ENCODE measurements around the gene VSTM1. TPM values are rescaled to one million over a fixed set of nuclear protein-coding genes. Genes with fewer than 3 reads are reported as not detected.

Gene VSTM1
- total and polyA plus RNA-seq, 2 of the 8 experiments (the other 6 are each of a cell fraction or from before 2014, with no cell fraction given): 0.12 to 0.65 TPM

DNA sequence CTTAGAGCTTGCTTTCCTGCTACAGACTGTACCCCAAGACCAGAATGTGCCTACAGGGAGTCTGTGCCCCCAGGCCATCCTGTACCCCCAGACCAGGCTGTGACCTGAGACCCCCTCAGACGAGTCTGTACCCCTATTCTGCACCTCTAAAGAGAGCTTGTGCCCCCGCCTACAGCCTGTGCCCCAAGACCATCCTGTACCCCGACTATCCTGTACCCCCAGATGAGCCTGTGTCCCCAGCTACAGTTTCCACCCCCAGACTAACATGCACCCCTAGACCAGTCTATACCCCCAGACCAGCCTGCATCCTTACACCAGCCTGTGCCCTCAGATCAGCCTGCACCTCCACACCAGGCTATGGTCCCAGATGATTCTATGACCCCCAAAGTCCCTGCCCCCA lies 70.2 kb downstream of the VSTM1 start:
- DNase-seq (ENCODE audit: low read depth in 1 of 2, low spot score in 2 of 2) (no peak), FAIRE-seq (no peak)
- H3K4ac ChIP-seq (replicated peaks; ENCODE audit: insufficient read length, low read depth, low read length): no peak overlapping the region
- H2AFZ ChIP-seq (ENCODE audit: low read length): no peak overlapping the region
- H3K23ac ChIP-seq (ENCODE audit: insufficient read length): no peak overlapping the region
- H2BK5ac ChIP-seq (ENCODE audit: low read depth, low read length): no peak overlapping the region
- no peak overlapping the region for H2BK15ac ChIP-seq (ENCODE audit: low read length)
- POLR2A ChIA-PET (ENCODE audit: partially characterized antibody): interaction anchor here (0.8 to 4.0 kb wide), 15 partner anchors 8 to 79 kb away, joined by 3 to 21 read pairs (median 4); no protein-coding TSS in a partner anchor
- H3K23me2 ChIP-seq (ENCODE audit: low read depth, low read length): peaks cover 7% of the 10 kb centered on the region; the same call in 1 of the 2 replicates
- H3K36me3 ChIP-seq (ENCODE audit: control insufficient read depth in 2 of 4, insufficient read depth in 4 of 4, low read length in 3 of 4): no peaks in the 10 kb centered on the region
- no peak overlapping the region for H2AK5ac ChIP-seq (ENCODE audit: low read depth, low read length)
- H3K18ac ChIP-seq (ENCODE audit: extremely low read depth, low read length): no peak overlapping the region
- H2BK12ac ChIP-seq (ENCODE audit: low read depth, low read length): no peak overlapping the region
- no peak overlapping the region for H3K14ac ChIP-seq (ENCODE audit: insufficient read length)
- peaks cover 2 to 44% (median 32%) of the 10 kb centered on the region in 4 experiments for H3K27me3 ChIP-seq (replicated peaks in 1 of 4; ENCODE audit: control insufficient read depth in 3 of 4, extremely low read depth in 1 of 4, insufficient read depth in 3 of 4, low read length in 3 of 4)
- no peaks in the 10 kb centered on the region for H4K20me1 ChIP-seq (replicated peaks in 1 of 2; ENCODE audit: control insufficient read depth in 1 of 2, insufficient read depth in 2 of 2, low read length in 2 of 2)
- no peaks in the 10 kb centered on the region for H3K79me1 ChIP-seq (ENCODE audit: low read depth, low read length)
- H3K4me2 ChIP-seq (ENCODE audit: insufficient read depth in 1 of 2, low read depth in 2 of 2, low read length in 2 of 2): no peak overlapping the region
- CTCF ChIA-PET (ENCODE audit: partially characterized antibody): interaction anchor here (0.7 to 4.2 kb wide), 12 partner anchors 9 to 187 kb away, joined by 3 to 33 read pairs (median 3); no protein-coding TSS in a partner anchor
- no peaks in the 10 kb centered on the region for H3K79me2 ChIP-seq (ENCODE audit: control insufficient read depth in 1 of 2, insufficient read depth in 2 of 2, low read length in 2 of 2)
- no peak overlapping the region for H4K5ac ChIP-seq (ENCODE audit: insufficient read length, low read depth, low read length)
- H4K91ac ChIP-seq (replicated peaks; ENCODE audit: insufficient read length, low read length): no peak overlapping the region
- H3K9ac ChIP-seq (replicated peaks in 1 of 4; ENCODE audit: extremely low read depth in 1 of 4, low read depth in 3 of 4, low read length in 3 of 4): no peak overlapping the region
- 85% methylated on average over 2 of the region's 3 CpGs; no CpG with 5 or more reads in 1 of the 2 experiments for WGBS, 2 experiments (ENCODE audit: extremely low coverage in 1 of 2, insufficient coverage in 1 of 2, insufficient read length in 1 of 2, insufficient replicate concordance in 2 of 2, low coverage in 1 of 2, low lambda C conversion rate in 2 of 2, missing lambda C conversion rate in 1 of 2)
- H2BK20ac ChIP-seq (ENCODE audit: low read length): no peak overlapping the region
- no peak overlapping the region for H3K56ac ChIP-seq (replicated peaks; ENCODE audit: insufficient read length, low read depth, low read length)
- H3K27ac ChIP-seq (ENCODE audit: low read depth, low read length): no peak overlapping the region
- no peak overlapping the region for H4K8ac ChIP-seq (ENCODE audit: extremely low read depth, insufficient read depth, low read length)
- no peak overlapping the region for H2BK120ac ChIP-seq (replicated peaks; ENCODE audit: low read depth, low read length)
- H3K4me3 ChIP-seq (ENCODE audit: extremely low read depth in 1 of 4, insufficient read depth in 2 of 4, low read depth in 3 of 4, low read length in 4 of 4): no peak overlapping the region
- no peaks in the 10 kb centered on the region for H3K9me3 ChIP-seq (ENCODE audit: insufficient read depth in 2 of 2, low read depth in 1 of 2, low read length in 1 of 2)
- peaks cover 0 to 21% (median 7%) of the 10 kb centered on the region in 4 experiments; a peak in 6 of 7 replicates for H3K4me1 ChIP-seq (replicated peaks in 1 of 4; ENCODE audit: control insufficient read depth in 3 of 4, insufficient read depth in 4 of 4, low read length in 3 of 4)
- no peak for TF ChIP-seq PHF8 (conservative IDR thresholded peaks at IDR 0.05; ENCODE audit: low read depth, low read length)
- TF ChIP-seq MAX (IDR thresholded peaks at IDR 0.05): no peak
- no peak for TF ChIP-seq ASH2L (IDR thresholded peaks at IDR 0.05; ENCODE audit: low read length)
- TF ChIP-seq CHD1 (IDR thresholded peaks at IDR 0.05; ENCODE audit: low read depth, low read length): no peak
- TF ChIP-seq SUZ12 (IDR thresholded peaks at IDR 0.05; ENCODE audit: low read length): no peak
- TF ChIP-seq YY1 (IDR thresholded peaks at IDR 0.05; ENCODE audit: low read depth, low read length): no peak
- TF ChIP-seq RNF2 (IDR thresholded peaks at IDR 0.05; ENCODE audit: borderline replicate concordance, low read depth, low read length, missing control alignments, poor library complexity, severe bottlenecking): no peak
- no peak for TF ChIP-seq E2F6 (IDR thresholded peaks at IDR 0.05)
- no peak for TF ChIP-seq CHD2 (IDR thresholded peaks at IDR 0.05; ENCODE audit: low read length)
- TF ChIP-seq, protein P1, sequence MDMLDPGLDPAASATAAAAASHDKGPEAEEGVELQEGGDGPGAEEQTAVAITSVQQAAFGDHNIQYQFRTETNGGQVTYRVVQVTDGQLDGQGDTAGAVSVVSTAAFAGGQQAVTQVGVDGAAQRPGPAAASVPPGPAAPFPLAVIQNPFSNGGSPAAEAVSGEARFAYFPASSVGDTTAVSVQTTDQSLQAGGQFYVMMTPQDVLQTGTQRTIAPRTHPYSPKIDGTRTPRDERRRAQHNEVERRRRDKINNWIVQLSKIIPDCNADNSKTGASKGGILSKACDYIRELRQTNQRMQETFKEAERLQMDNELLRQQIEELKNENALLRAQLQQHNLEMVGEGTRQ (IDR thresholded peaks at IDR 0.05; ENCODE audit: low read length): no peak
- no peak for TF ChIP-seq KDM4A (IDR thresholded peaks at IDR 0.05; ENCODE audit: low read depth, low read length, severe bottlenecking)
